Vagina (tissue), 2 donors: Measurements from ENCODE around the gene ZNF641.

Experiments
- POLR2A ChIP-seq, 2 donors: fragments of 450-650 bp; IDR thresholded peaks; one replicate each; pipeline ENCODE4 v1.6.1; 2017; ENCODE audit warnings: antibody characterized with exemption in 2 of 2, mild to moderate bottlenecking in 2 of 2, moderate library complexity in 2 of 2
- POLR2AphosphoS5 ChIP-seq, 2 donors: sonication (generic); formaldehyde crosslinking; IDR thresholded peaks; one replicate each; pipeline ENCODE4 v1.9.0; 2017; ENCODE audit warnings: antibody characterized with exemption in 2 of 2, mild to moderate bottlenecking in 2 of 2, low read depth in 1 of 2; ENCODE audit not compliant: insufficient read depth in 1 of 2
- TF ChIP-seq, protein P1 (sequence below), 3 experiments: fragments of 450-650 bp in 2 of 3; fragments of 200-600 bp in 1 of 3; sonication (generic) in 1 of 3; IDR thresholded peaks; one replicate each; pipeline ENCODE4 v1.5.1; 2017 to 2019; ENCODE audit warnings: antibody characterized with exemption in 3 of 3, mild to moderate bottlenecking in 2 of 3, moderate library complexity in 2 of 3

DNA sequence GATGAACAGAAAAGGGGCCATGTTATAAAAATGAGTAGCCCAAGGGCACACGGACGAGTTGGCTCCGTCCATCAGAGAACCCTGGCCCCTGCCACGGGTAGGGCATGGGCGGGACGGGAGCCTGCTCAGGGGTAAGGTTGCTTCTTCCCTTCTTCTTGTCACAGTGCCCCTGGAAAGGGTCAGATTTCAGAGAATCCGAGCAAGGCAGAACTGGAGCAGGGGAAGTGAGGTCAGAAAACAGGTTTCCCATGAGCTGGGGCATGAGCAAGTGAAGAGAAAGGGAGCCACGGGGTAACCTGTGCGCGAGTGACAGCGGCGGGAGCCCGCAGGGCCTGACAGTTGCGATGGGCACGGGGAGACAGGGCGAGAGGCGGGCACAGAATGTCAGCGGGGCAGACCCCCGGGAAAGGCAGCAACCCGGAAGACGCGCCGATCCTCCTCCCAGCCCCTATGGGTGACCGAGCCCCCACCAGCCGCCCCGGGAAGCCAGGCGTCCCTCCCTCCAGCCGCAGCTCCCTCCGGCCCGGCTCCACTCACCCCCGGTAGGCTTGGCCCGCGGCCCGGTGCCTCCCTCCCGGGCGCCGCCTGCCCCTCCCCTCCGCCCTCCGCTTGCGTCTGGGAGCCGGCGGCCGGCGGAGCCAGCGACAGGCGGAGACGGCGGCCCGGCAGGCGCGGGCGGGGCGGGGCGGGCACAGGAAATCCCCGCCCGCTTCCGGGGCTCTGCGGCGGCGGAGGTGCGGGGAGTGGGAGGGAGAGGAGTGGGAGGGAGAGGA lies at the start of gene ZNF641:
- TF ChIP-seq, protein P1, sequence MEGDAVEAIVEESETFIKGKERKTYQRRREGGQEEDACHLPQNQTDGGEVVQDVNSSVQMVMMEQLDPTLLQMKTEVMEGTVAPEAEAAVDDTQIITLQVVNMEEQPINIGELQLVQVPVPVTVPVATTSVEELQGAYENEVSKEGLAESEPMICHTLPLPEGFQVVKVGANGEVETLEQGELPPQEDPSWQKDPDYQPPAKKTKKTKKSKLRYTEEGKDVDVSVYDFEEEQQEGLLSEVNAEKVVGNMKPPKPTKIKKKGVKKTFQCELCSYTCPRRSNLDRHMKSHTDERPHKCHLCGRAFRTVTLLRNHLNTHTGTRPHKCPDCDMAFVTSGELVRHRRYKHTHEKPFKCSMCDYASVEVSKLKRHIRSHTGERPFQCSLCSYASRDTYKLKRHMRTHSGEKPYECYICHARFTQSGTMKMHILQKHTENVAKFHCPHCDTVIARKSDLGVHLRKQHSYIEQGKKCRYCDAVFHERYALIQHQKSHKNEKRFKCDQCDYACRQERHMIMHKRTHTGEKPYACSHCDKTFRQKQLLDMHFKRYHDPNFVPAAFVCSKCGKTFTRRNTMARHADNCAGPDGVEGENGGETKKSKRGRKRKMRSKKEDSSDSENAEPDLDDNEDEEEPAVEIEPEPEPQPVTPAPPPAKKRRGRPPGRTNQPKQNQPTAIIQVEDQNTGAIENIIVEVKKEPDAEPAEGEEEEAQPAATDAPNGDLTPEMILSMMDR (IDR thresholded peaks at IDR 0.05): no peak
- TF ChIP-seq POLR2A (IDR thresholded peaks at IDR 0.05) (peak in 1 of 2 donors; percentile 31), POLR2AphosphoS5 (IDR thresholded peaks at IDR 0.05; ENCODE audit: insufficient read depth in 1 of 2, low read depth in 1 of 2) (no peak)
